Measurements from ENCODE around the gene LRRC19.

Gene LRRC19

GRCh38 chr9:27005491-27005890, at the start of gene LRRC19:
Gene LRRC19 (minus strand): TSS chr9:27005672. CDS start chr9:26999694, 5,978 bp downstream.
- DNase-seq, result no peak

- DNase-seq, result no peak
Measured at GRCh38 chr9:27054841-27055240, 49.4 kb upstream of the LRRC19 start.

- no peak for DNase-seq
Measured at GRCh38 chr9:27054125-27054524, 48.7 kb upstream of the LRRC19 start.

- DNase-seq, result no peak
Measured at GRCh38 chr9:27053369-27054022, 48.0 kb upstream of the LRRC19 start.

- no peak for DNase-seq
Measured at GRCh38 chr9:27047136-27047535, 41.7 kb upstream of the LRRC19 start.

- no peak for DNase-seq
Measured at GRCh38 chr9:27043176-27043575, 37.7 kb upstream of the LRRC19 start.

- DNase-seq, result no peak
Measured at GRCh38 chr9:27042476-27042875, 37.0 kb upstream of the LRRC19 start.

GRCh38 chr9:27041746-27042145, 36.3 kb upstream of the LRRC19 start:
- DNase-seq, result no peak

- DNase-seq, result no peak
Measured at GRCh38 chr9:27037499-27037898, 32.0 kb upstream of the LRRC19 start.

GRCh38 chr9:27033815-27034403, 28.4 kb upstream of the LRRC19 start:
- DNase-seq, result peak in 3 of 4 experiments; percentile 8 to 35 (median 14)

GRCh38 chr9:27029186-27029585, 23.7 kb upstream of the LRRC19 start:
- DNase-seq, result no peak

- no peak for DNase-seq
Measured at GRCh38 chr9:27022920-27023319, 17.4 kb upstream of the LRRC19 start.

GRCh38 chr9:27019589-27019988, 14.1 kb upstream of the LRRC19 start:
- DNase-seq, result no peak

GRCh38 chr9:27003426-27004077, 1.9 kb downstream of the LRRC19 start:
- DNase-seq, result no peak

- DNase-seq, result no peak
Measured at GRCh38 chr9:26995810-26996209, 9.7 kb downstream of the LRRC19 start.

- DNase-seq, result no peak
Measured at GRCh38 chr9:26983340-26983739, 22.1 kb downstream of the LRRC19 start.

GRCh38 chr9:26975728-26976707, 29.5 kb downstream of the LRRC19 start:
- no peak for DNase-seq

- DNase-seq, result no peak
Measured at GRCh38 chr9:26974927-26975326, 30.5 kb downstream of the LRRC19 start.

- no peak for DNase-seq
Measured at GRCh38 chr9:26973989-26974388, 31.5 kb downstream of the LRRC19 start.

GRCh38 chr9:26971721-26972120, 33.8 kb downstream of the LRRC19 start:
- no peak for DNase-seq

GRCh38 chr9:26956860-26957233, 48.6 kb downstream of the LRRC19 start:
- DNase-seq, result no peak

GRCh38 chr9:26955921-26956859, 49.3 kb downstream of the LRRC19 start, which contains the start of gene IFT74:
Gene IFT74 (plus strand): TSS chr9:26956412. CDS start chr9:26961968, 5,556 bp downstream.
- peak; percentile 78 to 91 (median 86) for DNase-seq

Data from activated CD4-positive, CD25-positive, alpha-beta regulatory T cell (primary cell).